HG03045 (cell line): Measurements from ENCODE around the gene SDHAF4.
"Not testable (repeated sequence)": the region's sequence is repeated elsewhere in the genome, so short reads cannot be mapped to it uniquely, and the experiment has no call there.

Source experiments
- ATAC-seq: cut with Tn5 transposase; IDR thresholded peaks from one replicate; pipeline ENCODE4 v1.9.1; 2021; ENCODE audit warnings: mild to moderate bottlenecking, moderate library complexity; ENCODE audit not compliant: unreplicated experiment

The SDHAF4 gene

DNA sequence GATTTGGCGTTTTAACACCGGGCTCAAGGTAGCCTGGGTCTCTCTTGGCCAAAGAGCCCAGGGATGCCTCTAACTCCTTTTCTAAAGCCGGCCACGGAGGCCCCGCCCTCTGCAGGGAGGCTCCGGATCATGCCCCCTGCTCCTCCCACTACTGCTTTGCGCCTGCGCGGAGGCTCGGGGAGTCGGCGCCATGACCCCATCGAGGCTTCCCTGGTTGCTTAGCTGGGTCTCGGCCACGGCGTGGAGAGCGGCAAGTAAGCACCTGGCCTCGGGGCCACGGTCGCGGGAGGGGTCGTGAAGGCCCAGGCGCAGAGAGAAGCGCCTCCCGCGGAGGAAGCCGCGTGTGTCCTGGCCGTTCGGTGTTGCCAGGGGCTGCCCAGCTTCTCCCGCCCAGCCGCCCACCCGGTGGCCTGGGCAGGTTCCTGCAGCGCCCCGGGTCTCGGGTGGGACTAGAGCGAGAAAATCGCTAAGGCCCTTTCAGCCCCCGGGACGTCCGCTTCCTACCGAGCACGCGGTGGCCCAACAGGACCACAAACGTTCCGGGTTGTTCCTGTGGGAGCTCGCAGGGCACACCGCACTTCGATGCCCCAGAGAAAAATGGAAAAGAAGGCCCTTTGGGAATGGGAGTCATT, at the start of gene SDHAF4:
Gene SDHAF4 (plus strand): TSS at position 180 of the 632 bp plus-strand sequence. CDS start 11 bp downstream, at position 191.
- peak; percentile 99 for ATAC-seq

DNA sequence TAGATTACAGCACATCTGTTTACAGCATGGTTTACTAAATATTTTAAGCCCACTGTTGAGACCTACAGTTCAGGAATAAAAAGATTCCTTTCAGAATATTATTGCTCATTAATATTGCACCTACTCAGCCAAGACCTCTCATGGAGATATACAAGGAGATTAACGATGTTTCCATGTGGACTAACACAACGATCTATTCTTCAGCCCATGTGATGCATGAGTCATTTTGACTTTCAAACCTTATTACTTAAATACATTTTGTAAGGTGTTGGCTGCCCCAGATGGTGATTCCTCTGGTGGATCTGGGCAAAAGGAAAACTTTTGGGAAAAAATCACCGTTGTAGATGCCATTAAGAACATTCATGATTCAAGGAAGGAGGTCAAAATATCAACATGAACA, 48.0 kb upstream of the SDHAF4 start:
- ATAC-seq: no peak

DNA sequence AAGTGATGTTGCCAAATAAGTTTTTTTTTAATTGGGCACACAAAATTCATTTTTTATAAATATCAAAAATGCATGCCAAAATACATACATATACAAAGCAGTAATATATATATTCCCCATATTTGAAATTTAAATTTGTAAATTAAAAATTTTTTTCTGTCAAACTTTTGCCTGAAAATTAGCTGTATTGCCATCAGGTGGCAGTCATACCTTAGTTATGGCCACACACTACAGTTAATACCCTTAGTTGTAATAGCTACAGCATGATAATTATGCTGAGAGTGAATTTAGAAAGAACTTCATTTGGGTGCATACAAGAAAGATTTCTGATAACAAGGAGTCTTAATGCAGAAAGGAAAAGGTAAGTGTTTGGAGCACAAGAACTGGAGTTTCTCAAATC, 46.2 kb upstream of the SDHAF4 start:
- no peak for ATAC-seq

DNA sequence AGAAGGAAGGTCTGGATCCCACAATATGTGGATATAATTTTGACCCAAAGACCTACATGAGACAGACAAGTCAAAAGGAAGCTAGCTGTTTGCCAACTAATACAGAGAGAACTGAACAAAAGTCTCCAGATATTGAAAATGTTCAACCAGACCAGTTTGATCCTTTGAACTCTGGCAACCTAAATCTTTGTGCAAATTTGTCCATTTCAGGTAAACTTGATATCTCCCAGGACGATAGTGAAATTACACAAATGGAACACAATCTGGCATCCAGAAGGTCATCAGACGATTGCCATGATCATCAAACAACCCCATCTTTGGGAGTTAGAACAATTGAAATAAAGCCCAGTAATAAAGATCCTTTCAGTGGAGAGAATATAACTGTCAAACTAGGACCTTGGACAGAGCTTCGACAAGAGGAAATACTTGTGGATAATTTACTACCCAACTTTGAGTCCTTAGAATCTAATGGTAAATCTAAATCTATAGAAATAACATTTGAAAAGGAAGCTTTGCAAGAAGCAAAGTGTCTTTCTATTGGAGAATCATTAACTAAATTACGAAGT, 41.9 kb upstream of the SDHAF4 start:
- ATAC-seq: no peak

DNA sequence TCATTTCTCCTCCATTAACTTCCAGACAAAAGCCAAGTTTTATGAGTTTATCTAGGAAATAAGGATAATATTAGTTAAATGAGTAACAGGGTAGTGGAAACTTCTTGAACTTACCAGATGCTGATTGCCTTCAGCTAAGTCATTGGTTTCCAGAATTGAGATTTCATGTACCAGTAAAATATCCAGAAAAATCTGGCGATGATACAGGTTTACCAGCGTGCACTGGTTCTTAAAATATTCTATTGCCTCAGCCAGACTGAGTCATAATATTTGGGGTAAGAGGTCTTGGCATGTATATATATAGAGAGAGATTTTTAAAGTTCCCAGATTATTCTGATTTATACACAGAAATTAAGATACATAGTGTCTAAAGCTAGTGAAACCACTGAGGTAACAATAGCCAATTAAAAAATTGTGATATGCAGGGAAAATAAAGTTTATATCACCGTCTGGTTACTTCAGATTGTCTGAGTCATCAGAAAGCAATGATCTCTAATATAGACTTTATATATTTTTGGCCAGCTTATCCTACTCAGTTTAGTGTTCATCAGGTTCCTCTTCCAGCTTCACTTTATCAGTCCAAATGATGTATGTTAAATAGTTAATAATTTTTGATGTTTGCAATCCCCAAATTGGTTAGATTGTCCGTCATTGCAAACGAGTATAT, 39.5 kb upstream of the SDHAF4 start:
- ATAC-seq: no peak

DNA sequence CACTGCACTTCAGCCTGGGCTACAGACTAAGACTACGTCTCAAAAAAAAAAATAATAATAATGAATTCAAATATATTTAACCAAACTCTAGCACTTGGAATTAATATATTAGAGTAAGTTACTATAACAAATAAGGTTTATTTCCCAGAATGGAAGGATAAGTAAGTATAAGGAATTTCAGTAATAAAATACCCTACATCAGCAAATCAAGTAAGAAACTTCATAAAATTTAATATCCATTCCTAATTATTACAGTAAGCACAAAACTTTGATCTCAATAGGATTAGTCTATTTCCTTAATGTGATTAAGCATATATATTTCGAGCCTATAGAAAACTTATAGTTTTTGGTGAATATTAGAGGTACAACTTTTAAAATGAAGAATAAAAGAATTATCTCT, 36.7 kb upstream of the SDHAF4 start:
- no peak for ATAC-seq

DNA sequence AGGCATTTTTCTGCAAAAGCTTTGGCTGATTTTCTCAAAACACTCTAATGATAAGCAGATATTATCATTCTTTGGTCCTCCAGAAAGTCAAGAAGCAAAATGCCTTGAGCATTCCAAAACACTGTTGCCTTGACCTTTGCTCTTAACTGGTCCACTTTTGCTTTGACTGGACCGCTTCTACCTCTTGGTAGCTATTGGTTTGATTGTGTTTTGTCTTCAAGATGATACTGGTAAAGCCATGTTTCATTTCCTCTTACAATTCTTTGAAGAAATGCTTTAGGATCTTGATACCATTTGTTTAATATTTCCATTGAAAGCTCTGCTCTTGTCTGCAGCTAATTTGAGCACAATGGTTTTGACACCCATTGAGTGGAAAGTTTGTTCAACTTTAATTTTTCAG, 35.6 kb upstream of the SDHAF4 start:
- ATAC-seq: no peak

DNA sequence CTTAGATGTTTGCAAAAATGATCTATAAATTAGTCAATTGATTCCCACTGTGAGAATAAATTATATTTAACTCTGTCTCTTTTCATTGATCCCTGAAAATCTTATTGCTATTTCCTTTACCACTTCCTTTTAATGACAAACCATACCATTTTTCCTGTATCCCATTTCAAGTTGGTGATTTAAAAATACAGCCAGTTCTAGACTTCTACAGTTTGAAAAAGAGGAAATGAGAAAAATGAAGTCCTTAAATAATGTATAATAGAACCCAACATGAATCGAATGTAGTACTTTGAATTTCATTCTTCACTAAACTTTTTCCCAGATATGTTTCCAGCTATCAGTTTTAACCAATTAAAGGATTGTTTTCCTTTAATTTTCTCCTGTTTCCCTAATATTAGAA, 29.5 kb upstream of the SDHAF4 start:
- no peak for ATAC-seq

DNA sequence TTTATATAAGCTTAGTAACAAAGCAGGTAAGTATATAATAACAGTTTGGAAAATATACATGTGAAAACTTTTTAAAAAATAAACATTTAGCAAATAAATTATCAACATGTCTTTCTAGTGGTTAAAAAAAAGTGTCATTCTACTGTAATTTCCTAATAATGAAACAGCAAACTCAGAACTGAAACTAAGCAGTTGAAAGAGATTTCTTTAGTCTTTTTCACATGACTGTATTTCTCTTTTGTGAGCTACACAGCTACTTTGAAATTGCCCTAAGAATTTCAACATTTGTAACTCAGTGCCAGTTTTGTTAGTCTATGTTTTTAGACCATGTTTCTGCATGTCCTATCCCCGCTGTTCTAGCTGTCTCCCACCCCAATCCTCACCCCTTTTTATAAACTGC, 28.4 kb upstream of the SDHAF4 start:
- no peak for ATAC-seq

DNA sequence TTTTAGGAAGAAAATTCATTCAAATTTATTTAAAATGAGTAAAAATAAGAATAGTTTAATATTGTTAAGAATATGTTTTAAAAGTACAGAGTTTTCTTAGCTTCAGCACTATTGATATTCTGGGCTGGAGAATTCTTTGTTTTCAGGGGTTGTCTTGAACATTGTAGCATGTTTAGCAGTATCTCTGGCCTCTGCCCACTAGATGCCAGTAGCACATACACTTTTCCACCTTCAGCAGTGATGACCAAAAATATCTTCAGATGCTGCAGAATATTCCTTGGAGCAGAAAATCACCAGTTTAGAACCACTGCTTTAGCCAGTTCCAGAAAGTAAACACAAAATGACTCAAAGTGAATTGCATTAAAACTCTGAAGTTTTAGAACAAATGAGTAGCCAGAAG, 19.4 kb upstream of the SDHAF4 start:
- no peak for ATAC-seq

DNA sequence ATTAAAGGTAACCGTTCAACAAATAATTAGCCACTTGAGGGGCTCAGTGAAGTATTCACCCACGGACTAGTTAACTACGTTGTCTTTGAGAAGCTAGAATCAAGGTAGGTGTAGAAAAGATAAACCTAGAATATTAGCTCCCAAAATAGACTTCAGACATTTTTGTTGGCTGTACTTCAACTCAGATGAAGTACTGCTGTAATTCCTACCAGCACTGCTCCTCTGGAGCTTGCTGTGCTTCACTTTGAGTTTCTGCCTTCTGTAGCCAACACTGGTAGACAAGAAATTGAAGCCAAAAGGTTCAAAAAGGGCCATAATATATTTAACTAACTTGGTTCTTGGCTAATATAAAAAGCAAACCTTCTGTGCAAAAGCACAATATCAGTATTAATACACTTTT, 18.8 kb upstream of the SDHAF4 start:
- ATAC-seq: no peak

DNA sequence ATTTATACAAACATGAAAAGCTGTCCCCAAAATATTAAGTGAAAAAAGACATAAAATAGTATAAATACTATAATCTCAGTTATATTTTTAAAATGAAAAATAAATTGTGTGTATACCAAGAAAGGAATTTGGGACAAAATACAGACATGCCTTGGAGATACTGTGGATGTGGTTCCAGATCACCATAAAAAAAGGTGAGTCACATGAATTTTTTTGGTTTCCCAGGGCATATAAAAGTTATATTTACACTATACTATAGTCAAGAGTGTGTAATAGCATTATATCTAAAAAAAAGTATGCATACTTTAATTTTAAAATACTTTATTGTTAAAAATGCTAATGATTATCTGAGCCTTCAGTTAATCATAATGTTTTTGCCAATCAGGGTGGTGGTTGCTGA, 17.4 kb upstream of the SDHAF4 start:
- ATAC-seq: no peak

DNA sequence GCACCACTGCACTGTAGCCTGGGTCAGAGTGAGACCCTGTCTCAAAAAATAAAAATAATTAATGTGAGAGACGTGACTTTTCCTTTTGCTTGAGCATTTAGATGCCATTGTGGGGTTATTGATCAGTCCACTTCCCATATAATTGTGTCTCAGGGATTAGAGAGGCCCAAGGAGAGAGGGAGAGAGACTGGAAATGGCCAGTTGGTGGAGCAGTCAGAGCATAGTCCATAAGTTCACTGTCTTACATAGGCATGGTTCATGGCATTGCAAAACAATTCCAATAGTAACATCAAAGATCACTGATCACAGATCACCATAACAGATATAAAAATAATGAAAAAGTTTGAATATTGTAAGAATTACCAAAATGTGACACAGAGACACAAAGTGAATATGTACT, 15.2 kb upstream of the SDHAF4 start:
- no peak for ATAC-seq

DNA sequence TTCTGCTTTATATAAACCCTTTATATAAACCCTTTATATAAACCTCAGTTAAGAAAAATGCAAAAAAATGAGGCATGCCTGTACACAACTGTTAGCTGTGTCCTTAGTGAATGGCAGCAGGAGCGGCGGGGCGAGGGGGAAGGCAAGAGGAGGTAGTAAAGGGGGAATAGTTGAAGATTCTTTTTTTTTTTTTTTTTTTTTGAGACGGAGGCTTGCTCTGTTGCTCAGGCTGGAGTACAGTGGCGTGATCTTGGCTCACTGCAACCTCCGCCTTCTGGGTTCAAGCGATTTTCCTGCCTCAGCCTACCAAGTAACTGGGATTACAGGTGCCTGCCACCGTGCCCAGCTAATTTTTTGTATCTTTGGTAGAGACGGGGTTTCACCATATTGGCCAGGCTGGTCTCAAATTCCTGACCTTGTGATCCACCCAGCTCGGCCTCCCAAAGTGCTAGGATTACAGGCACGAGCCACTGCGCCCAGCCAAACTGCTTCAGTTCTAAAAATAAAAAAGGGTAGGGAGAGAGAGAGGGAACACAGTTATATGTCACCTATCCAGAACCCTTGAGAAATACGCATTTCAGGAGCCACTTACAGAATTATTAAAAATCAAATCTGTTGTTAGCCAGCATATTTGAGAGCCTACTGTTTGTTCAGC, 14.3 kb upstream of the SDHAF4 start:
- ATAC-seq: not testable (repeated sequence)

DNA sequence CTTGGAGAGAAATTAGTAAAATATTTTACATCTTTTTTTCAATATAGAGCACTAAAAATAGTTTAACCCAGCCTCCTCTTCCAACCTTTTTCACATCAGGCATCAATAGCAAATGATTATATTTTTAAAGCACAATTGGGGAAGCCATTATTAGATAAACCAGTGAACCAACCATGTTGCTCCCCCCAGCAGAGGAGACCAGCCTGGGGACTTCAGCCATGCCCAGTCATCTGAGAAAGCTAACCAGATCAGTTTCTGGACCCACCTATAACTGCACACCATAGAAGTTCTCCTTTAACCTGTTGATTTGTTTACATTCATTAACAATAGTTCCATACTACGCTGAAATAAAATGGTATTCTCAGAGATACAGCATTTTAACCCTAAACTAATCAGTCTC, 13.8 kb upstream of the SDHAF4 start:
- no peak for ATAC-seq

DNA sequence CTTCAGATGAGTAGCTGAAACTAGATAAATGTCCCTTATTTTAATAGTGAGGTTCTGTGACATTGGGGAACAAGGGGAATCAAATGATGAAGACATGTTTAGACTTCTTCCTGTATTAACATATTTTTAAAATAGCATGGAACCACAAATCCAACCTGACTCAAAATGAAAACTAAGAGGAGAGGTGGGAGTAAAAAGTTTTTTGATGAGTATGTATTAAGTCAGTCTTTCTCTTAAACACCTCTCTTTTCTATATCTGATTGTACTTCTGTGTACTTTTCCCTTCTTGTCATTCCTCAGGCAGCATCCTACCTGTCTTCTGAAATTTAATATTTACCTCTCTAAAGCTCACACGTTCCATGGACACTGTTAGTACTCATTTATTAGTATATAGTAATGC, 8.7 kb upstream of the SDHAF4 start:
- ATAC-seq: no peak

DNA sequence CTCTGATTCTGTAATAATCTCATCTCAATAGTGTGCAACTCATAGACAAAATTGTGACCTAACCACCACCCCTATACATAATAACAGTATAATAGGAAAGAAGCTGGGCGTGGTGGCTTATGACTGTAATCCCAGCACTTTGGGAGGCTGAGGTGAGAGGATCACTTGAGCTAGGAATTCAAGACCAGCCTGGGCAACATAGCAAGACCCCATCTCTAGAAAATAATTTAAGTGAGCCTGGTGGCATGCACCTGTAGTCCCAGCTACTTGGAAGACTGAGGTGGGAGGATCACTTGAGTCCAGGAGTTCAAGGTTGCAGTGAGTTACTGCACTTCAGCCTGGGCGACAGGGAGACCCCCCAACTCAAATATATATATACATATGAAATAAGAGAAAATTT, 4.3 kb upstream of the SDHAF4 start:
- ATAC-seq: not testable (repeated sequence)

DNA sequence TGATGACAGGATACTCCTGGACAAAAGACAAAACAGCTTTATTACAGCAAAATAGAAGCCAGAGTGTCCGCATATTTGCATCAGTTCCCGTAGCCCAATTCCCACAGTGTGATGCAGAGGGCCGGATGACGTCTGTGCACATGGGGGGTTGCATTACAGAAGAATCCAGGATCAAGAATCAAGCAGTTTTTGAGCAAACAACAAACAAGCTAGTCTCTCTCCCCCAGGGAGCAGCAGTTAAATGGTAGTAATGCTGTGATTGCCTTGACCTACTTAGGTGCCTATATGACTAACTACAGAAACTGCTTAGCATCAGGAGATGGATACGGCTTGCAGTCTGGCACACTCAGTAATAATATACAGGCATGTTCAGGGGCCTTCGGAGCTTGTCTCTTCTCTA, 3.2 kb upstream of the SDHAF4 start:
- no peak for ATAC-seq

DNA sequence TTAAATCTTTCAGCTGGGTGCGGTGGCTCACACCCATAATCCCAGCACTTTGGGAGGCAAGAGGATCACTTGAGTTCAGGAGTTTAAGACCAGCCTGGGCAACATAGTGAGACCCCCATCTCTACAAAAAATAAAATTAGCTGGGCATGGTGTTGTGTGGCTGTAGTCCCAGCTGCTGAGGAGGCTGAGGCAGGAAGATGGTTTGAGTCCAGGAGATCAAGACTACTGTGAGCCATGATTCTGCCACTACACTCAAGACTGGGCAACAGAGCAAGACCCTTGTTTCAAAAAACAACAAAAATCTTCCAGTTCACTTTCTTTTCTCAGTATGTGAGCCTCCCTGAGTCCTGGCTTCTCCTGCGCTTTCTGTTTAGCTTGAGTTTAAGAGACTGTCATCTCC, 7.9 kb downstream of the SDHAF4 start:
- no peak for ATAC-seq

DNA sequence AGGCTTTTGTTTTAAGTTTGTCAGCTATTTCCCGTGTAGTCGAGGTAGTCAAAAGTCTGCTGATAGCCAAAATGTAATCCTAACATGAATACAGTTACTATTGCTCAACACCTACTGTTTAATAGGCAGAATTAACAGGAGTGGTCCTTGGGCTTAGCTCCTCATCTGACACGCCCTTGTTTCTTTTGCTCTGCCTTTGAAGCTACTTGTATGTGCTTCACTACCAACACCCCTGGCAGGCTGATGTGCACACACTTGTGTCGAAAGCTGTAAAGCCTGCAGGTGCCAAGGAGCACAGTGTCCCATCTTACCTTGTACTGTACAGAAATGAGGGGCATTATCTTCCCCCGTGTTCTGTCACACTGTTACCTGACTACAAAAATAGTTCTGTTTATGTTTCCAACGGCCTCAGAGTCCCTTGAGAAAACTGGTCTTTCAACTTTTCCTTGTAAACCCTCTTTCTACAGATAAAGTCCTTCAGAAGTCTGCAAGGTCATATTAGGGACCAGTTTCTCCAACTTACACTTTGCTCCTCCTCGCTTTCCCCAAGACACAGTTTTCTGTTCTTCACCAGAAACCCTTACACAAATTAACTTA, 9.3 kb downstream of the SDHAF4 start:
- no peak for ATAC-seq

DNA sequence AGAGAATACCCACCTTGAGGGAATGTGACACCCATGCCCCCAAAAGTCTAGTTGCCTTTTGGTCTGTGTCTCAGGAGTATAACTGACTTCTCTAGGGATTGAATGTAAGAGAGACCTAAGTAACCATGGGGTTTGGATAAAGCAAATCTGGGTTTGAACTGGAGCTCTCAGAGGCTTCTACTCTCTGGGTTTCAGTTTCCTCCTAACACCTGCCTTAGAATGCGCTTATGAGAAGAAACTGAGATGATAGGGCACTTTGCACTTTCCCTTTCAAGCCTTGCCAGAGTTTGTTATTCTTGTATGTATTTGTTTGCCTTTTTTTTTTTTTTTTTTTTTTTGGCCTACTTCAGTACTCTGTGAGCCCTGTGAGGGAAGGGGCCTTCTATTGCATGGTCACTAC, 19.4 kb downstream of the SDHAF4 start:
- ATAC-seq: peak; percentile 97

DNA sequence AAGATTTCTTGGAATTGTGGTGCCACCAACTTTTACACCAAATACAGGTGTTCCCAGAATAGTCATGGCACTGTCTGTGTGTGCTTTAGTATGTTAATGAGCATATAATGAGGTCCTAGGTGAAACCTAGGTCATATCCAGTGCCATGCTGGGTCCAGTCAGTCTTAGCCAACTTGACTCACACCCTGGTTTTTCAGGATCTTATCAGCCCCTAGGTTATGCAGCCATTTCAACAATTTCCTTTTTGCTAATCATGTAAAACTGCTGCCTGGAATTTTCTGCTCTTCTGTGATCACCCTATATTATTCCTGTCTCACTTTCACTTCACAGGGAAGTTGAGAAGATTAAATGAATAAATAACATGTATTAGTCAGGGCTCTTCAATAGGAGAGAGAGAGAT, 23.7 kb downstream of the SDHAF4 start:
- ATAC-seq: no peak
